Dermis microvascular lymphatic vessel endothelial cell (primary cell): Measurements from ENCODE around the gene CARNS1. TPM values are rescaled to one million over a fixed set of nuclear protein-coding genes. Genes with fewer than 3 reads are reported as not detected.
A peak's percentile ranks its signal among the peaks of the same experiment; 100 is the strongest.

Source experiments
- DNase-seq, 2 donors: peaks; one replicate each; pipeline versions ENCODE4 v3.0.0 to v3.0.0-alpha.2; 2010; ENCODE audit warnings: low read depth in 2 of 2
- total RNA-seq: library from RNA; depleted of rRNA; stranded (reverse); fragments of >200 nt; gene quantifications from 2 replicates; pipeline ENCODE4 v1.2.1, GENCODE V29; 2014

Gene CARNS1
- total RNA-seq, 1 donor from 2014 or later = 0.26 TPM

DNA sequence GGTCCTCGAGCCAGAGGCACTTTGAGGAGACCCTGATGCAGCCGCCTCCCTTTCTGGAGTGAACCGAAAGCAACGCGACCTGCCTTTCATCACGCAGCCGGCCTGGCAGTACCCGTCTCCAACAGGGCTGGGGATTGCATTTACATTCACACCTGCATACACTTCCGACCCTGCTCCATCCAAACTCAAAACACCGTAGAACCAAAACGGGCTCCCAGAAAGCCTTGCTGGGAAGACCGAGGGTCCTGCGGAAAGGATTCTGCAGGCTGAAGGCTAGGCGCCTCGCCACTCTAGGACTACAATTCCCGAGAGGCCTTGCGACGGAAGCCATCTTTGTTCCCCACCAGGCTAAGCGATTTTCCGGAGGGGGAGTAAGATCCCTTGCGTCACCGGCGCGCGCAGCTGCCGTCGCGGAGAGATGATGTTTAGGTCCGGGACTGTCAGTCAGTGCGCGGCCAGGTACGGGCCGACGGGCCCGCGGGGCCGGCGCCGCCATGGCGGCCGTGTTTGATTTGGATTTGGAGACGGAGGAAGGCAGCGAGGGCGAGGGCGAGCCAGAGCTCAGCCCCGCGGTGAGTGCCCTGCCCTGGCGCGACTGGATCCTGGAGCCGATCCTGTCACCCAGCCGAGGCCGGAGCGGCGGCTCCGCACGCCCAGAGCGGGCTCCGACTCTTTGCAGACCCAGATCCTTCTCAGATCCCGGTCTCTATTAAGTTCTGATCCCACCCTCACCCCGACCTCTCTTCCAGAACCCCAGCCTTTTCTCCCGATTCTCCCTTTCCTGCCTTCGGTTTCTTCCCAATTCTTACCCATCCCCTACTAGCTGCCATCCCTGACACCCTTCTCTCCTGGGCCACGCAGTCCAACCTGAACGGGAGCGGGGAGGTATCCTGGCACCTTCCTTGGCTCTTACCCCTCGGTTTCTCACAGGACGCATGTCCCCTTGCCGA is 12.8 kb downstream of the CARNS1 start, which contains the start of gene RPS6KB2:
Gene RPS6KB2 (plus strand): TSS at position 443 of the 950 bp plus-strand sequence. CDS start 52 bp downstream, at position 495.
- DNase-seq = peak; percentile 95 to 97

DNA sequence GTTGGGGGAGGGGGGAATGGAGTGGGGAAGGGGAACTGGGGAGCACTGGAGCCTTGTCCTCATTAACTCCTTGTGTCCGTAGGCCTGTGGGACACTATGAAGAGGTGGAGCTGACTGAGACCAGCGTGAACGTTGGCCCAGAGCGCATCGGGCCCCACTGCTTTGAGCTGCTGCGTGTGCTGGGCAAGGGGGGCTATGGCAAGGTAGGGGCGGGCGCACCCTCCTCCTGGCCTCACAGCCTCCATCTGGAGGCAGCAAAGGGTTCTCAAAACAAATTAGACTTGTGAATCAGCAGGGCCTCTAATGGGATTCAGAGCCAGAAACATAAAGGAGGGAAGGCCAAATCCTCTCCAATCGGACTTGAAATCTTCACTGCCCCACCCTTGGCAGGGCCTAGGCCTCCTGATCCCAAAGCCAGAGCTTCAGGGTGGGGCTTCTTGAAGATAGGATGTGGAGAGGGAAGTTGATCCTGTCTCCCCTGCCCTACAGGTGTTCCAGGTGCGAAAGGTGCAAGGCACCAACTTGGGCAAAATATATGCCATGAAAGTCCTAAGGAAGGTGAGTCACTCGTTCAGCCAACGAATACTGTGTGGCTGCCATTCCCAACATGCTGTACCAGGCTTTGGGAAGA is 13.7 kb downstream of the CARNS1 start:
- DNase-seq = no peak

DNA sequence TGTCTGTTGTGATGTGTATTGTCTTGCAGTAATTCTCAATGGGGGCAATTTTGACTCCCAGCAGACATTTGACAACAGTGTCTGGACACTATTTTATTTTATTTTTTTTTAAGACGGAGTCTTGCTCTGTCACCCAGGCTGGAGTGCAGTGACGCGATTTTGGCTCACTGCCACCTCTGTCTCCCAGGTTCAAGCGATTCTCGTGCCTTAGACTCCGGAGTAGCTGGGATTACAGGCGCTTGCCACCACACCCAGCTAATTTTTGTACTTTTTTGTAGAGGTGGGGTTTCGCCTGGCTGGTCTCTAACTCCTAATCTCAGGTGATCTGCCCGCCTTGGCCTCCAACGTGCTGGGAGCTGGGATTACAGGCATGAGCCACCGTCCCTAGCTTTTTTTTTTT is 14.2 kb downstream of the CARNS1 start:
- DNase-seq = no peak

DNA sequence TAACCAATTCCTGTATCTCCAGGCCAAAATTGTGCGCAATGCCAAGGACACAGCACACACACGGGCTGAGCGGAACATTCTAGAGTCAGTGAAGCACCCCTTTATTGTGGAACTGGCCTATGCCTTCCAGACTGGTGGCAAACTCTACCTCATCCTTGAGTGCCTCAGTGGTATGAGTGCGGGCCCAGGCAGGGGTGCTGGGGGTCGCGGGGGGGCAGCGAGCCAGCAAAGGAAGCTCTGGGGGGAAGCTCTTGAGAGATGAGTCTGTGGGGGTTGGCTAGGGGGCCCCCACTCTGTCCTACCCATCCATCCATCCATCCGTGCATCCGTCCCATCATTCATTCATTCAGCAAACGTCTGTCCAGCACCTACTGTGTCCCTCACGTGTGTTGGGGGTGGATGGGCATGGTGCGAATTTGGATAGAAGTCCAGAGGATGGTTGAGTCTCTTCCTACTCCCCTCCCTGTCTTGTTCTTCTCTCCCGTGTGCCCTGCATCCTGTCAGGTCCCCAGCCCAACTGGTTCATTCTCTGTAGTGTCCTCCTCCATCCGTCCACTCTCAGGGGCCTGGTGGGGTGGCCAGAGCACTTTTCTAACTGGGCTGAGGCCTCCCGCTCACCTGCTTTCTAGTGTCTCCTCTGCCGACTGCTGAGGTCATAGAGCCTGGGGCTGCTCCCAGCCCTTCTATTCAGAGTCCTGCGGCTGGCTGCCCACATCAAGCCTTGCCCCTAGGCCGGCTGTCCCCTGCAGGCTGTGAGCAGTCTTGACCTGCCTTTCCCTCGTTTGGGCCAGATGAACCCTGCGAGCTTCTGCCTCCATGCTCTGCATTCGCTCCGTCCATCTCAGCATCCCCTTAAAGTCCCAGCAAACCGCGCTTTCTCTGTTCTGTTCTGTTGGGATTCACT is 16.1 kb downstream of the CARNS1 start:
- no peak for DNase-seq

GRCh38 chr11:67432655-67433349 is 17.3 kb downstream of the CARNS1 start:
- no peak for DNase-seq

DNA sequence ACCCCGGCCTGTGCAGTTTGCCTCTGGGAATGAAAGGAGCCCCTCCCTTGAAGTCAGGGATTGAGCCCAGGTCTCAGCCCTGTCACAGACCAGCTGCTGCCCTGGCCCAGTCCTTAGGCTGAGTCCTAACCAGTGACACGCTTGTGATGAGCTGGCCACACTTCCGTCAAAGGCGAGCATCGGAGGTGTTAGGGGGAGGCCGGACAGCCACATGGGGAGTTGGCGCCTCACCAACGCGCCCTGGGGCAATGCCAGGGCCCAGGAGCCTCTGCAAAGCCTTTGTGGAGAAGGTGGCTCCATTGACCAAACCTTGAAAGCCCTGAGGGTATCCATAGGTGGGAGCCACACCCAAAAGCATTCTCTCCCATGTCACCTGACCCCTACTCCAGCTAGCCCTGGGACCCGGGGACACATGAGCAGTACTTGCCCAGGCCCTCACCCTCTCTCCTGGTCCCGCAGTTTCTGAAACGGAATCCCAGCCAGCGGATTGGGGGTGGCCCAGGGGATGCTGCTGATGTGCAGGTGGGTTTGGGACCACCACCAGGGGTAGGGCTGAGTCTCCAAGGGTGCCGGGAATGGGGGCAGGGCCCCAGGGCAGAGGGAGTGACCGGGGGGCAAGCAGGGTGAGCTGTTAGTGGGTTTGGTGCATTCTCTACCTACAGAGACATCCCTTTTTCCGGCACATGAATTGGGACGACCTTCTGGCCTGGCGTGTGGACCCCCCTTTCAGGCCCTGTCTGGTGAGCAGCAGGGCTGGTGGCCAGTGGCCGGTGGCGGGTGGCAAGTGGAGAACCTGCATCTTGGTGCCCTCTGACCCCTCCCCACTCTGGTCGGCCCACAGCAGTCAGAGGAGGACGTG is 18.3 kb downstream of the CARNS1 start:
- DNase-seq = no peak

- DNase-seq = no peak
Observed at GRCh38 chr11:67434395-67434881, 19.0 kb downstream of the CARNS1 start.

GRCh38 chr11:67435031-67435726 is 19.7 kb downstream of the CARNS1 start:
- no peak for DNase-seq

DNA sequence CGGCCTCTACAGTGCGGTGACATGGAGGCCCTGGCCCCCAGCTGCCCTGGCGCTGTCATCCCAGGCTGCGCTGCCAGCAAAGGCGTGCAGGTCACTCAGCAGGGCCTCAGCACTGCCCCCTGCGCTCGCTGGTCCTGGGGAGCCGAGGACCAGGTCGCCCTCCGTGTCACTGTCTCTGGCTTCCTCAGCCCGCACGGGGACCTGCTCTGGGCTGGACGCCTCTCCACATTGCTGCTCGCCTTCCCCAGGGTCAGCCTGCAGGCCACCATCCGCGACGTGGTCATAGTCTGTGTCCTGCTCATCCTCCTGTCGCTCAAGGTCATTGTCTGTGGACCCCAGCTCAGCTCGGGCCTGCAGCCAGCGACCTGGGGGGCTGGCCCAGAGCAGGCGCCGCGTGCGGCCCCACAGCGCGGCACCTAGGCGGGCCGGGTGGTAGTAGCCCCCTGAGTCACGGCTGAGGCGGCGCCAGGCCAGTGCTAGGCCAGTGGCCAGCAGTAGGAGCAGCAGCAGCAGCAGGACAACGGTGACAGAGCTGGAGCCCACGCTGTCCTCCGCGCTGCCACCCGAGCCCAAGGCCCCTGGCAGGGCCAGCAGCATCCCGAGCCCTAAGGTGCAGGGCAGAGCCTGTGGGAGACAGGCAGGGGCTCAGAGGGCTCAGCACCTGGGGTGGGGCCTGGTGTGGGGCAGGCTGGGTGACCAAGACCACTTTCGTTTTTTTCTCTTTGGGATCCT is 20.4 kb downstream of the CARNS1 start:
- DNase-seq = no peak

DNA sequence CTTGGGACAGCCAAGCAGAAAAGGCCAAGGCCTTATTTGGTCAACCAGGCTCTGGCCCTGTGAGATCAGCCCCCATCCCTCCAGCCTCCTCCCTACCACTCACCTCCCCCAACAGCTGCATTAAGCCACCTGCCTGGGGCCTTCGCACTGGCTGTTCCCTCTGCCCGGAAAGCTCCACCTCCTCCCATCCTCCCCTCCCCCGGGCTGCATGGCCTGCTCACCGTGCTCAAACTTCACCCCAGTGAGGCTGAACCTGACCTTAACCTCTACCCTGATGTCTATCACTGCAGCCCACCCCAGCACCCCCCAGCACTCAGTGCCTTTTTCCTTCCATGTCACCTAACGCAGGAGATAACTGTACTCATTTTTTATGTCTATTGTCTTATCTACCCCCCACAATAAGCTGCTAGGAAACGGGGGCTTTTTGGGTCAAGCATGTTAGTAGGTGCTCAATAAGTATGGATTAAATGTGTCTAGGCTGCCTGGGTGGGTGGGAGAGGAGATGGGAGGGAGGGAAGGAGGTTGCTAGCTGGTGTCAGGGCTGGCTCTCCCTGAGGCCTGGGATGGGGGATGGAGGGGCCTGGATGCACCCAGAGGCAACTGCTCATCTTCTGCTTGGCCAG is 21.1 kb downstream of the CARNS1 start:
- DNase-seq = no peak

DNA sequence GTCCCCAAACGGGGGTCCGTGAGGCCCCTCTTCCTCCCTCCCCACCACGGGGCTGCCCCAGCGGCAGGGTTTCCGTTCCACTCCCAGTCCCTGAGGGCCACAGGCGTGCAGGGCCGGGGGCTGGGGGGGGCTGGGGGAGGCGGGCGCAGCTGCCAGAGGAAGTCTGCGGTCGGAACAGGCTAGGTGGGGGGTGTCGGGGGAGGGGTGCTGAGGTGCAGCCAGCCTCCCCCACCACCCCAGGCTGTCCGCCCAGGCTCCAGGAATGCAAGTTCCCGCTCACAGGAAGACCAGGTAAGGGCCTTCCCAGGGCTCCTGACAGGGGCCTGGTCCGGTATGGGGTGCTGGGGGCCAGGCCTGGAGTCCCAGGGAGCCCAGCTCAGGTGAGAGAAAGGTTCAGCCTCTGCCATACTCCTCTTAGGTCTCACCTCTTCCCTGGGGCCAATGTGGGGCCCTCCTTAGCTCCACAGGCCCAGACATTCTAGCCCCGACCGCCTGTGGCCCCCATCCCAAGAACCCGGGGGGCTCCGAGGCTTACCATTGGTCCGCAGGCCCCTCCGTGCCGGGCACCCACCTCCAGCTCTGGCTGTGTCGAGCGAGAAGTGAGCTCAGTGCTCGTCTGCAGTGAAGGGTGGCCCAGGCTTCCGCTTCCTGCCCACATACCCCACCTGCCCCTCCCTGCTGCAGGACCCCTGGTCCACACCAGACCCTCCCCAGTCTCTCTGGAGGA is 21.8 kb downstream of the CARNS1 start, which contains the start of gene PTPRCAP:
Gene PTPRCAP (minus strand): TSS at position 601 of the 727 bp plus-strand sequence. CDS start 63 bp downstream, at position 538.
- DNase-seq = no peak

DNA sequence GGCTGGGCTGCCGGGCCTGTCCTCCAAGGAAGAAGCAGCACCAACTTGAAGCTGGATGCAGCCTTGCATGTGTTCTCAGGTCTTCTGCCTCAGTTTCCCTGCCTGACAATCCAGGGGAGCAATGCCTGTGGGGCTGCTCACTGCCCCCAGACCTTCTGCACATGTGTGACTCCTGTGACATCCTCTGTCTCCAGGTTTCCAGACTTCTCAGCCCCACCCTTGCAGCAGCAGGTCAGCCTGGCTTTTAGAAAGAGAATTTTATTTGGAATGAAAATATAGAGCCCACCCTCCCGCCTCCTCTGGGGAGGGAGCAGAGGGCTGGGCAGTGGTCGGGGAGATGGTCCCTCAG is 22.3 kb downstream of the CARNS1 start:
- DNase-seq = no peak

DNA sequence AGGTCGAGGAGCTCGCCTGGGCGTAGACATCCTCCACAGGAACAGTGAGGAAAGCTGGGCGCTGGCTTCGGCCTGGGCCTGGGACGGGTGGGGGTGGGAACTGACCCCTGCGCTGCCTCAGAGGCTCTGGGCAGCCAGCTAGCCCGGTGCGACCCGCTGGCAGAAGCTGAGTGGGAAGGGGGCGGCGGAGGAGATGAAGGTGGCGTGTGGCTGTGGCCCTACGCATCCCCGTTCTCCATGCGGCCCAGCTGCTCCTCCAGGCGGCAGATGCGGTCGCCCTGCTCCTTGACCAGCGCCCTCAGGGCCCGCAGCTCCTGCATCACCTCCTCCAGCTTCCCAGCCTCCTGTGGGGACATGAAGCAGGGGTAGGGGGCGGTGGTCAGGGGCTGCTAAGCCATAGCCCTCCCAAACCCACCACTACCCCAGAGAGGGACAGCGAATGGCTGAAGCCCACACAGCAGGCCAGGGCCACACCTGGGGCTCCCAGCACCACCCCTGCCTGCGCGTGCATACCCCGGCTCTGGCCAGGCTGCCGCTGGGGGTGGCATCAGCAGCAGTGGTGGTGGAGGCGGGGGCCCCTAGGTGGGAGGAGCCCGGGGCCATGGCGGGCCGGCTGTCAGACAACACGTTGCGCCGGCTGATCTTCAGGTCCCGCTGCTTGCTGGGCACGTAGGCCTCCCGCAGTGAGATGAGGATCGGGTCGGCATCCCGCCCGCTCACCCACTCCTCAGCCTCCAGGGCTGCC is 22.9 kb downstream of the CARNS1 start:
- no peak for DNase-seq

DNA sequence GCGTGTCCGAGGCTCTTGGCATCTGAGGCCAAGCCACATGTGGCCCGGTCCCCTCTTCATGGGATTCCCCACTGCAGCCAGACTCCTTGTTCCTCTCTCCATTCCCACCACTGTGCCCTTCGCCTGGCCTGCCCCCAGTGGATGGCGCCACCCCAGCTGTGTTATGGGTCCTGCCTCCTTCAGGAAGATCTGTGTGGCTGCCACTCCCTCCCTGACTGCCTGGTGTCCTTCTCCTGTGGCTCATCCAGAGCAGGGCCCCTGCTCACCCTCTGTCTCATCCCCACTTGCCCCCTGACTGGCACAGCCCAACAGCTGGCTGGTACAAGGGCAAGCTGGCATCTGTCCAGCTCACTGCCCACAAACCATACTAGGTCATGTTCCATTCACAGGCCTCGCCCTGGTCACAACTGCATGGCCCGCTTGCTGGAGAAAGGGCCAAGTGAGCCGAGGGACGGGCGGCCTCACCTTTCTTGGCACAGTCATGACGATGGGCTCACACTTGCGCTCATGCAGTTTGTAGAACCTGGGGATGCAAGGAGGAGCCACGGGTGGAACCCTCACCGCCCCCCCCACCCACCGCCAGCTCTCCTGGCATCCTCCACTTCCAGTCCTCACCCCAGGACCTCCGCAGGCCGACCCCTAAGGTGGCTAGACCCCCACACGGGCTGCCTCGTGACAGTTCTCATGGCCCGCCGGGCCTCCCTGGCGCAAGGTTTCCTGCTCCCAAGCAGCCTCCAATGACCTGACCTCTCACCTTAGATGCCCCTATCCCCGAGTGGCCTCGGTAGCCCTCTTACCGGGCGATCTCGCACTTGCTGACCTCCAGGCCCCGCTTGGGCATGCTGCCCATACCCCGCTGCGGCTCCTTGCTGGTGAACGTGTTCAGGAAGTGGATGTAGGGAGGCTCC is 24.1 kb downstream of the CARNS1 start:
- DNase-seq = peak in 1 of 2 donors; percentile 31

DNA sequence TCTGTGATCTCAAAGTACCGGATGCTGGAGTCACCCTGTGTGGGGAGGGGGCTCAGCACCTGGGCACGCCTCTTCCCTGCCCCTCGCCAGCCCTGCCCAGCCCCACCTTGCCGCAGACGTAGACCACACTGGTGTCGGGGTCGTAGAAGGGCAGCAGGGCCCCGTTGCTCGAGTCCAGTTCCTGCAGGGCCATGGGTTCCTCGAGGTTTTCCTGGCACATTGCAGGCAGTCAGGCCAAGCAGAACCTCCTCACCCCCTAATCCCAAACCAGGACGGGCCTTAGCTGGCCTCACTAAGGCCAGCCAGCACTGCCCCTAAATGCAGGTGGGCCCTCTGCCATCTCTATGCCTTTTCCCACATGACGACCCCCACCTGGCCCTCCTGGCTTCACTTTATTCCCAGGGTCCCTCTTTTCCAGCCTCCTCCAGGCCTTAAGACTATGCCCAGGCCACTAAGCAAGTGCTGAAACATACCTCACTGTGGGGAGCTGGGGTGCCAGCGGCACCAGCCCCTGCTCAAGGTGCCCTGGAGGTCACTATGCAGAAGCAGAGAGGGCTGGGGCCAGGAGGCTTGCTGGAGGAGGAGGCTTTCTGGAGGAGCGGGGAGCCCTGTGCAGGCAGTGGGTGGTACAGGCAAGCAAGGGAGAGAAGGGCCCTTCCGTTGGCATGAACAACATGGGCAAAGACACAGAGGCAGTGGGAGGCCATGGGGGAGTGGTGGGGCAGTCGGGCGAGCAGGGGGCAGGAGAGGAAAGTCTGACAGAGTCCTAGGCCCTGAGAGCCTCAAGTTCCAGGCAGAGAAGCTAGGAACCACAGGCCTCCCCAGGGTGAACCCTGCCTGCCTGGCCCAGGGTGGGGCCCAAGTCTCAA is 25.0 kb downstream of the CARNS1 start:
- no peak for DNase-seq
